GM19395 (cell line): ENCODE results near the gene ARPC2.
A peak's percentile ranks its signal among the peaks of the same experiment; 100 is the strongest.
"Not testable (repeated sequence)": the region's sequence is repeated elsewhere in the genome, so short reads cannot be mapped to it uniquely, and the experiment has no call there.

ENCODE experiments used
- ATAC-seq: cut with Tn5 transposase; IDR thresholded peaks from one replicate; pipeline ENCODE4 v1.9.1; 2021; ENCODE audit warnings: mild to moderate bottlenecking, moderate library complexity; ENCODE audit not compliant: unreplicated experiment

The ARPC2 gene

GRCh38 chr2:218269900-218270720 is 53.1 kb downstream of the ARPC2 start, which contains the start of the genes AAMP and PNKD:
AAMP (minus strand) TSS chr2:218270137; CDS start chr2:218270086, 51 bp downstream.
PNKD (plus strand) TSS chr2:218270519; CDS start chr2:218270536, 17 bp downstream.
- ATAC-seq, result peak; percentile 93

- no peak for ATAC-seq
Observed at GRCh38 chr2:218270721-218271486, 53.9 kb downstream of the ARPC2 start.

GRCh38 chr2:218271487-218271797 is 54.5 kb downstream of the ARPC2 start:
- ATAC-seq, result no peak

- ATAC-seq, result no peak
Observed at GRCh38 chr2:218271865-218272530, 55.0 kb downstream of the ARPC2 start.

GRCh38 chr2:218272531-218273212 is 55.7 kb downstream of the ARPC2 start:
- ATAC-seq, result no peak

GRCh38 chr2:218273214-218273907 is 56.4 kb downstream of the ARPC2 start:
- not testable (repeated sequence) for ATAC-seq

GRCh38 chr2:218273908-218274249 is 56.9 kb downstream of the ARPC2 start:
- ATAC-seq, result no peak

- ATAC-seq, result no peak
Observed at GRCh38 chr2:218274586-218274985, 57.6 kb downstream of the ARPC2 start.

- no peak for ATAC-seq
Observed at GRCh38 chr2:218275371-218276072, 58.5 kb downstream of the ARPC2 start.

- no peak for ATAC-seq
Observed at GRCh38 chr2:218276986-218277755, 60.2 kb downstream of the ARPC2 start.

- ATAC-seq, result no peak
Observed at GRCh38 chr2:218277921-218278320, 60.9 kb downstream of the ARPC2 start.

GRCh38 chr2:218278531-218279360 is 61.8 kb downstream of the ARPC2 start:
- no peak for ATAC-seq

- no peak for ATAC-seq
Observed at GRCh38 chr2:218280260-218280870, 63.4 kb downstream of the ARPC2 start.

GRCh38 chr2:218281449-218281848 is 64.5 kb downstream of the ARPC2 start:
- no peak for ATAC-seq

GRCh38 chr2:218282173-218282991 is 65.4 kb downstream of the ARPC2 start:
- no peak for ATAC-seq

- ATAC-seq, result peak; percentile 50
Observed at GRCh38 chr2:218284106-218284811, 67.3 kb downstream of the ARPC2 start.
